ENCODE results near the gene MTR. TPM values are rescaled to one million over a fixed set of nuclear protein-coding genes. Genes with fewer than 3 reads are reported as not detected.

Gene MTR
- total RNA-seq, 1 donor, result 34.7 TPM

GRCh38 chr1:236858165-236858564 is 63.1 kb downstream of the MTR start:
- no peaks in the 10 kb centered on the region for H3K27me3 ChIP-seq (ENCODE audit: insufficient read depth, low read length)
- H3K9me3 ChIP-seq (ENCODE audit: low read depth, low read length), result no peaks in the 10 kb centered on the region
- no peaks in the 10 kb centered on the region for H3K4me1 ChIP-seq (ENCODE audit: insufficient read depth, low read length)
- no peak overlapping the region for H3K4me3 ChIP-seq (ENCODE audit: low read length)

- Histone ChIP-seq H3K4me1 (ENCODE audit: insufficient read depth, low read length) (no peaks in the 10 kb centered on the region), H3K9me3 (ENCODE audit: low read depth, low read length) (no peaks in the 10 kb centered on the region), H3K4me3 (ENCODE audit: low read length) (no peak overlapping the region), H3K27me3 (ENCODE audit: insufficient read depth, low read length) (no peaks in the 10 kb centered on the region)
Observed at GRCh38 chr1:236860101-236860500, 65.0 kb downstream of the MTR start.

- H3K4me1 ChIP-seq (ENCODE audit: insufficient read depth, low read length), result no peaks in the 10 kb centered on the region
- H3K4me3 ChIP-seq (ENCODE audit: low read length), result no peak overlapping the region
- H3K9me3 ChIP-seq (ENCODE audit: low read depth, low read length), result no peaks in the 10 kb centered on the region
- no peaks in the 10 kb centered on the region for H3K27me3 ChIP-seq (ENCODE audit: insufficient read depth, low read length)
Observed at GRCh38 chr1:236860674-236861073, 65.6 kb downstream of the MTR start.

GRCh38 chr1:236861560-236862218 is 66.6 kb downstream of the MTR start:
- Histone ChIP-seq H3K4me3 (ENCODE audit: low read length) (no peak overlapping the region), H3K27me3 (ENCODE audit: insufficient read depth, low read length) (no peaks in the 10 kb centered on the region), H3K9me3 (ENCODE audit: low read depth, low read length) (no peaks in the 10 kb centered on the region), H3K4me1 (ENCODE audit: insufficient read depth, low read length) (no peaks in the 10 kb centered on the region)

DNA sequence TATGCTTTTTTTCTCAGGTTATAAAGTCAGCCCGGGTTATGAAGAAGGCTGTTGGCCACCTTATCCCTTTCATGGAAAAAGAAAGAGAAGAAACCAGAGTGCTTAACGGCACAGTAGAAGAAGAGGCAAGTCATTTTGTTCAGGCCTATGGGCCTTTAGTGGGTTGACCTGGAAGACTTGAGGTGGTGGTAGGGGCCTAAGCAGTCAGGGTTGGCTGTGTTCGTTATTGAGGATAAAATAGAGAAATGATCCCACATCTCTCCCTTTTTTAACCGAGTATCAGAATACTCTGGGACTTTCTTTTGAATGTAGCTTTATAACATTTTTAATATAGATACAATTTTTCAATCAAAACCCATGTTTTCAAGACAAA is 67.1 kb downstream of the MTR start:
- H3K9me3 ChIP-seq (ENCODE audit: low read depth, low read length), result no peaks in the 10 kb centered on the region
- no peaks in the 10 kb centered on the region for H3K4me1 ChIP-seq (ENCODE audit: insufficient read depth, low read length)
- H3K4me3 ChIP-seq (ENCODE audit: low read length), result no peak overlapping the region
- H3K27me3 ChIP-seq (ENCODE audit: insufficient read depth, low read length), result no peaks in the 10 kb centered on the region

DNA sequence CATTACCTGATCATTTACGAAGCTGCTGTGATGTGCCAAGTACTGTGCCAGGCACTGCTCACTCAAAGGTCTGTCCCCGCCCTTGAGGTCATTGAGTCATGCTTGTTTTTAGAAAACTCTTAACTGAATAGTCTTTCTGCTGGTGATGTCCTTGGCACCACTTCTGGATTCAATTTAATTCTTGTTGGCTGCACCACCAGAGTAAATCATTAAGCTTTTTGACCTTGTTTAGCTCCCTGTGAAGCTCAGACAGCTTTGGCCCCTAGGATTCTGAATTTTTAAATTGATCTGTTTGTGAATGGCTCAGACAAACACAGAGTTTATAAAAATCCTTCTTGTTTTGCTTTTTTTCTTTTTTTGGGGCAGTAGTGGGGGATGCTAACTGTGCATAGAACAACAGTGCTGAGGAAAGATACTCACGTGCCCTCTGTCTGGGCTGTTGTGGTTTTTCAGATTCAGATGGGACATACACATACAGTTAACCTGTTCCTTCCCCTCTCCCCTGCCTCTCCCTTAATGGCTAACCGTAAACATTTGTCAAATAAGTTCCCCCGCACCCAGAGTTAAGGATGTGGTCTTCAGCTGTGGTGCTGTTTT is 67.6 kb downstream of the MTR start:
- H3K4me1 ChIP-seq (ENCODE audit: insufficient read depth, low read length), result no peaks in the 10 kb centered on the region
- no peak overlapping the region for H3K4me3 ChIP-seq (ENCODE audit: low read length)
- H3K9me3 ChIP-seq (ENCODE audit: low read depth, low read length), result no peaks in the 10 kb centered on the region
- no peaks in the 10 kb centered on the region for H3K27me3 ChIP-seq (ENCODE audit: insufficient read depth, low read length)

GRCh38 chr1:236864211-236864610 is 69.1 kb downstream of the MTR start:
- peaks cover 2% of the 10 kb centered on the region for H3K4me1 ChIP-seq (ENCODE audit: insufficient read depth, low read length)
- no peaks in the 10 kb centered on the region for H3K27me3 ChIP-seq (ENCODE audit: insufficient read depth, low read length)
- no peaks in the 10 kb centered on the region for H3K9me3 ChIP-seq (ENCODE audit: low read depth, low read length)
- no peak overlapping the region for H3K4me3 ChIP-seq (ENCODE audit: low read length)

- no peaks in the 10 kb centered on the region for H3K27me3 ChIP-seq (ENCODE audit: insufficient read depth, low read length)
- H3K4me1 ChIP-seq (ENCODE audit: insufficient read depth, low read length), result peaks cover 12% of the 10 kb centered on the region
- no peak overlapping the region for H3K4me3 ChIP-seq (ENCODE audit: low read length)
- H3K9me3 ChIP-seq (ENCODE audit: low read depth, low read length), result no peaks in the 10 kb centered on the region
Observed at GRCh38 chr1:236864996-236865817, 70.1 kb downstream of the MTR start.

DNA sequence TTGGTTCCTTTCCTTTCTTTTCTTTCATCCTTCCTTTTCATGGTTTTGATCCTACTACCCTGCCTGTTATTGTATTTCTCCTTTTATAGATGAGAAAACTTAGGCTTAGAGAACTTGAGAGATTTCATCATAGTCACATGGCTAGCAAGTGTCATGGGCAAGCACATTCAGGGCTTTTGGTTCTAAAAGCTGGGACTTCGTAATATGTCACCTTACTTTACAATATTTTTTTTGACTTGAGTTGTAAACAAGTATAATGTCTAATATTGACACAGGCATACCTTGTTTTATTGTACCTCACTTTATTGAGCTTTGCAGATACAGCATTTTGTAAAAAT is 70.7 kb downstream of the MTR start:
- Histone ChIP-seq H3K27me3 (ENCODE audit: insufficient read depth, low read length) (no peaks in the 10 kb centered on the region), H3K4me1 (ENCODE audit: insufficient read depth, low read length) (peaks cover 17% of the 10 kb centered on the region), H3K9me3 (ENCODE audit: low read depth, low read length) (no peaks in the 10 kb centered on the region), H3K4me3 (ENCODE audit: low read length) (no peak overlapping the region)

GRCh38 chr1:236868625-236869467 is 73.8 kb downstream of the MTR start:
- H3K27me3 ChIP-seq (ENCODE audit: insufficient read depth, low read length), result no peaks in the 10 kb centered on the region
- H3K4me1 ChIP-seq (ENCODE audit: insufficient read depth, low read length), result peaks cover 22% of the 10 kb centered on the region
- H3K4me3 ChIP-seq (ENCODE audit: low read length), result no peak overlapping the region
- H3K9me3 ChIP-seq (ENCODE audit: low read depth, low read length), result no peaks in the 10 kb centered on the region

GRCh38 chr1:236869911-236870310 is 74.8 kb downstream of the MTR start:
- Histone ChIP-seq H3K4me3 (ENCODE audit: low read length) (no peak overlapping the region), H3K4me1 (ENCODE audit: insufficient read depth, low read length) (peaks cover 22% of the 10 kb centered on the region), H3K27me3 (ENCODE audit: insufficient read depth, low read length) (no peaks in the 10 kb centered on the region), H3K9me3 (ENCODE audit: low read depth, low read length) (no peaks in the 10 kb centered on the region)

DNA sequence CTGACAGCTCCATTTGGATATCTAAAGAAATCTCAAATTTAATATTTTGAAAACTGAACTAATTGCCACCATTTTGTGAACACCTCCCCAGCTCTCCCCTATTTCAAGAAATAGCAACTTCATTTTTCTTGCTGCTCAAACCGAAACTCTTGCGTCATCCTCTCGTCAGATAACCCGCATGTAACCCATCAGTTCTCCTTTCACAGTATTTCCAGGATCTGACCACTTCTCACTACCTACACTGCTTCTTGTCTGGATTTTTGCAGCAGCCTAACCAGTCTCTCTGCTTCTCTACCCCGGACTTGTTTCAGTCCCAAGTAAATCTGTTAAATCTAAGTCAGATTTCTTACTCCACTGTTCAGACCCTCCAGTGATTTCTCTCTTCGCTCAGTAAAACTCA is 75.6 kb downstream of the MTR start:
- H3K9me3 ChIP-seq (ENCODE audit: low read depth, low read length), result no peaks in the 10 kb centered on the region
- H3K4me1 ChIP-seq (ENCODE audit: insufficient read depth, low read length), result peaks cover 22% of the 10 kb centered on the region
- no peaks in the 10 kb centered on the region for H3K27me3 ChIP-seq (ENCODE audit: insufficient read depth, low read length)
- no peak overlapping the region for H3K4me3 ChIP-seq (ENCODE audit: low read length)

- no peaks in the 10 kb centered on the region for H3K27me3 ChIP-seq (ENCODE audit: insufficient read depth, low read length)
- no peaks in the 10 kb centered on the region for H3K9me3 ChIP-seq (ENCODE audit: low read depth, low read length)
- H3K4me3 ChIP-seq (ENCODE audit: low read length), result no peak overlapping the region
- H3K4me1 ChIP-seq (ENCODE audit: insufficient read depth, low read length), result peaks cover 22% of the 10 kb centered on the region
Observed at GRCh38 chr1:236872075-236872666, 77.1 kb downstream of the MTR start.

GRCh38 chr1:236875975-236876374 is 80.9 kb downstream of the MTR start:
- H3K27me3 ChIP-seq (ENCODE audit: insufficient read depth, low read length), result no peaks in the 10 kb centered on the region
- H3K4me1 ChIP-seq (ENCODE audit: insufficient read depth, low read length), result peaks cover 3% of the 10 kb centered on the region
- no peaks in the 10 kb centered on the region for H3K9me3 ChIP-seq (ENCODE audit: low read depth, low read length)
- H3K4me3 ChIP-seq (ENCODE audit: low read length), result no peak overlapping the region

GRCh38 chr1:236877661-236878060 is 82.6 kb downstream of the MTR start:
- Histone ChIP-seq H3K27me3 (ENCODE audit: insufficient read depth, low read length) (no peaks in the 10 kb centered on the region), H3K4me1 (ENCODE audit: insufficient read depth, low read length) (no peaks in the 10 kb centered on the region), H3K9me3 (ENCODE audit: low read depth, low read length) (no peaks in the 10 kb centered on the region), H3K4me3 (ENCODE audit: low read length) (no peak overlapping the region)

Data from mononuclear cell (primary cell).